Measurements from ENCODE around the gene ATP9B. TPM values are rescaled to one million over a fixed set of nuclear protein-coding genes. Genes with fewer than 3 reads are reported as not detected.

ATP9B gene
- total and polyA plus RNA-seq, 10 of the 15 experiments (the other 5 are each of a cell fraction or from before 2014, with no cell fraction given), result 0.74 to 20.7 (median 12.9) TPM

DNA sequence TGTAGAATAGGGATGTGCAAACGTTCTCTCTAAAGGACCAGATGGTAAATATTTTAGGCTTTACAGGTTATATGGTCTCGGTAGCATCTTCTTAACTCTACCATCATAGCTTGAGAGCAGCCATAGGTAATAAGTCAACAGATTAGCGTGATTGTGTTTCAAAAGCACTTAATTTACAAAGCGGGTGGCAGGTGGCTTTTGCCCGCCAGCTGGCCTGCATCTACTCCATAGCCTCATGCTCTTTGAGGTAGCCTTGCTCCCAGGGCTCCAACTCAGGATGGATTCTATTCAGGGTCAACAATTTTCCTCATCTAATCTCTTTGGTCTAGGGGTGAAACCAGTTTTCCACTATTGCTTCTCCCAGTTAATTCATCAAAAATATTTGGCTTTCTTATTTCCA is 5.0 kb upstream of the ATP9B start:
- H3K9ac ChIP-seq (ENCODE audit: control insufficient read depth, insufficient read depth, low read length), result no peak overlapping the region
- H3K36me3 ChIP-seq (ENCODE audit: control insufficient read depth in 2 of 2, insufficient read depth in 2 of 2, low read length in 1 of 2), result no peaks in the 10 kb centered on the region
- H2AFZ ChIP-seq (ENCODE audit: control insufficient read depth, low read depth, low read length), result no peak overlapping the region
- TF ChIP-seq NR2C1 (IDR thresholded peaks at IDR 0.05) (no peak), USF2 (IDR thresholded peaks at IDR 0.05; ENCODE audit: borderline replicate concordance, low read depth, low read length) (no peak), LARP7 (IDR thresholded peaks at IDR 0.05) (no peak), ZBED1 (IDR thresholded peaks at IDR 0.05; ENCODE audit: borderline replicate concordance) (no peak), HDAC2 (IDR thresholded peaks at IDR 0.05) (no peak), POLR2A (IDR thresholded peaks at IDR 0.05; ENCODE audit: low read depth, low read length) (no peak), CBFB (IDR thresholded peaks at IDR 0.05; ENCODE audit: low read depth) (no peak), NFYA (IDR thresholded peaks at IDR 0.05; ENCODE audit: borderline replicate concordance, low read depth, low read length) (no peak), ZNF622 (IDR thresholded peaks at IDR 0.05) (no peak), BCL11A (IDR thresholded peaks at IDR 0.05; ENCODE audit: low read depth, low read length) (no peak), BRCA1 (IDR thresholded peaks at IDR 0.05; ENCODE audit: low read depth, low read length) (no peak), NBN (IDR thresholded peaks at IDR 0.05) (no peak), CREM (IDR thresholded peaks at IDR 0.05; ENCODE audit: low read depth) (no peak), CHD2 (IDR thresholded peaks at IDR 0.05; ENCODE audit: borderline replicate concordance, low read depth, low read length) (no peak), HDGF (IDR thresholded peaks at IDR 0.05) (no peak), NR2F1 (conservative IDR thresholded peaks at IDR 0.05) (no peak), RAD21 (IDR thresholded peaks at IDR 0.05; ENCODE audit: insufficient read depth, low read depth, low read length) (no peak), SMARCA5 (IDR thresholded peaks at IDR 0.05) (no peak)
- TF ChIP-seq, protein P1, sequence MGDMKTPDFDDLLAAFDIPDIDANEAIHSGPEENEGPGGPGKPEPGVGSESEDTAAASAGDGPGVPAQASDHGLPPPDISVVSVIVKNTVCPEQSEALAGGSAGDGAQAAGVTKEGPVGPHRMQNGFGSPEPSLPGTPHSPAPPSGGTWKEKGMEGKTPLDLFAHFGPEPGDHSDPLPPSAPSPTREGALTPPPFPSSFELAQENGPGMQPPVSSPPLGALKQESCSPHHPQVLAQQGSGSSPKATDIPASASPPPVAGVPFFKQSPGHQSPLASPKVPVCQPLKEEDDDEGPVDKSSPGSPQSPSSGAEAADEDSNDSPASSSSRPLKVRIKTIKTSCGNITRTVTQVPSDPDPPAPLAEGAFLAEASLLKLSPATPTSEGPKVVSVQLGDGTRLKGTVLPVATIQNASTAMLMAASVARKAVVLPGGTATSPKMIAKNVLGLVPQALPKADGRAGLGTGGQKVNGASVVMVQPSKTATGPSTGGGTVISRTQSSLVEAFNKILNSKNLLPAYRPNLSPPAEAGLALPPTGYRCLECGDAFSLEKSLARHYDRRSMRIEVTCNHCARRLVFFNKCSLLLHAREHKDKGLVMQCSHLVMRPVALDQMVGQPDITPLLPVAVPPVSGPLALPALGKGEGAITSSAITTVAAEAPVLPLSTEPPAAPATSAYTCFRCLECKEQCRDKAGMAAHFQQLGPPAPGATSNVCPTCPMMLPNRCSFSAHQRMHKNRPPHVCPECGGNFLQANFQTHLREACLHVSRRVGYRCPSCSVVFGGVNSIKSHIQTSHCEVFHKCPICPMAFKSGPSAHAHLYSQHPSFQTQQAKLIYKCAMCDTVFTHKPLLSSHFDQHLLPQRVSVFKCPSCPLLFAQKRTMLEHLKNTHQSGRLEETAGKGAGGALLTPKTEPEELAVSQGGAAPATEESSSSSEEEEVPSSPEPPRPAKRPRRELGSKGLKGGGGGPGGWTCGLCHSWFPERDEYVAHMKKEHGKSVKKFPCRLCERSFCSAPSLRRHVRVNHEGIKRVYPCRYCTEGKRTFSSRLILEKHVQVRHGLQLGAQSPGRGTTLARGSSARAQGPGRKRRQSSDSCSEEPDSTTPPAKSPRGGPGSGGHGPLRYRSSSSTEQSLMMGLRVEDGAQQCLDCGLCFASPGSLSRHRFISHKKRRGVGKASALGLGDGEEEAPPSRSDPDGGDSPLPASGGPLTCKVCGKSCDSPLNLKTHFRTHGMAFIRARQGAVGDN (IDR thresholded peaks at IDR 0.05), result no peak
- TF ChIP-seq, protein P2, sequence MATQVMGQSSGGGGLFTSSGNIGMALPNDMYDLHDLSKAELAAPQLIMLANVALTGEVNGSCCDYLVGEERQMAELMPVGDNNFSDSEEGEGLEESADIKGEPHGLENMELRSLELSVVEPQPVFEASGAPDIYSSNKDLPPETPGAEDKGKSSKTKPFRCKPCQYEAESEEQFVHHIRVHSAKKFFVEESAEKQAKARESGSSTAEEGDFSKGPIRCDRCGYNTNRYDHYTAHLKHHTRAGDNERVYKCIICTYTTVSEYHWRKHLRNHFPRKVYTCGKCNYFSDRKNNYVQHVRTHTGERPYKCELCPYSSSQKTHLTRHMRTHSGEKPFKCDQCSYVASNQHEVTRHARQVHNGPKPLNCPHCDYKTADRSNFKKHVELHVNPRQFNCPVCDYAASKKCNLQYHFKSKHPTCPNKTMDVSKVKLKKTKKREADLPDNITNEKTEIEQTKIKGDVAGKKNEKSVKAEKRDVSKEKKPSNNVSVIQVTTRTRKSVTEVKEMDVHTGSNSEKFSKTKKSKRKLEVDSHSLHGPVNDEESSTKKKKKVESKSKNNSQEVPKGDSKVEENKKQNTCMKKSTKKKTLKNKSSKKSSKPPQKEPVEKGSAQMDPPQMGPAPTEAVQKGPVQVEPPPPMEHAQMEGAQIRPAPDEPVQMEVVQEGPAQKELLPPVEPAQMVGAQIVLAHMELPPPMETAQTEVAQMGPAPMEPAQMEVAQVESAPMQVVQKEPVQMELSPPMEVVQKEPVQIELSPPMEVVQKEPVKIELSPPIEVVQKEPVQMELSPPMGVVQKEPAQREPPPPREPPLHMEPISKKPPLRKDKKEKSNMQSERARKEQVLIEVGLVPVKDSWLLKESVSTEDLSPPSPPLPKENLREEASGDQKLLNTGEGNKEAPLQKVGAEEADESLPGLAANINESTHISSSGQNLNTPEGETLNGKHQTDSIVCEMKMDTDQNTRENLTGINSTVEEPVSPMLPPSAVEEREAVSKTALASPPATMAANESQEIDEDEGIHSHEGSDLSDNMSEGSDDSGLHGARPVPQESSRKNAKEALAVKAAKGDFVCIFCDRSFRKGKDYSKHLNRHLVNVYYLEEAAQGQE (IDR thresholded peaks at IDR 0.05; ENCODE audit: low read depth, low read length), result no peak
- in situ Hi-C loops (cut with MboI) (no loop called here), intact Hi-C loops (cut with micrococcal nuclease; ENCODE audit: unreplicated experiment) (loop anchor here (10.0 kb wide), 1 partner anchor 181 kb away; no protein-coding TSS in a partner anchor)
- whole genome bisulfite sequencing (ENCODE audit: insufficient coverage, insufficient replicate concordance, low lambda C conversion rate, missing lambda C conversion rate), result 69% methylated on average over 5 of the region's 5 CpGs
- no peaks in the 10 kb centered on the region; the same call in 2 of the 3 replicates for H3K9me3 ChIP-seq (replicated peaks; ENCODE audit: control insufficient read depth, insufficient read depth, low read length)
- no peaks in the 10 kb centered on the region; the same call in 1 of the 2 replicates for H3K79me2 ChIP-seq (ENCODE audit: control insufficient read depth, insufficient read depth, low read length)
- no peaks in the 10 kb centered on the region for H4K20me1 ChIP-seq (ENCODE audit: control insufficient read depth, insufficient read depth)
- no peaks in the 10 kb centered on the region for H3K27me3 ChIP-seq (replicated peaks in 1 of 2; ENCODE audit: control insufficient read depth in 2 of 2, insufficient read depth in 2 of 2, low read length in 1 of 2)
- BruUV-seq (replicated peaks), result no TSS peak
- no peak for DNase-seq (ENCODE audit: low read depth, low spot score)
- no peak overlapping the region for H3K4me2 ChIP-seq (ENCODE audit: control insufficient read depth, insufficient read depth)
- no peaks in the 10 kb centered on the region for H3K4me1 ChIP-seq (ENCODE audit: control insufficient read depth, insufficient read depth, low read length)
- CTCF ChIA-PET, result no interaction called here
- H3K27ac ChIP-seq (ENCODE audit: control insufficient read depth, insufficient read depth), result no peak overlapping the region
- POLR2A ChIA-PET, result no interaction called here
- ATAC-seq, result no peak
- RAD21 ChIA-PET (ENCODE audit: unreplicated experiment), result no interaction called here
- no peak overlapping the region for H3K4me3 ChIP-seq
- FAIRE-seq, result no peak
- SMC1A ChIA-PET (ENCODE audit: uncharacterized antibody, unreplicated experiment), result no interaction called here
